GM19455 (cell line): ENCODE measurements around the gene ADAMTS18.
"Not testable (repeated sequence)": the region's sequence is repeated elsewhere in the genome, so short reads cannot be mapped to it uniquely, and the experiment has no call there.

Experiments
- ATAC-seq: cut with Tn5 transposase; IDR thresholded peaks from one replicate; pipeline ENCODE4 v1.9.1; 2021; ENCODE audit not compliant: unreplicated experiment

ADAMTS18 gene, protein sequence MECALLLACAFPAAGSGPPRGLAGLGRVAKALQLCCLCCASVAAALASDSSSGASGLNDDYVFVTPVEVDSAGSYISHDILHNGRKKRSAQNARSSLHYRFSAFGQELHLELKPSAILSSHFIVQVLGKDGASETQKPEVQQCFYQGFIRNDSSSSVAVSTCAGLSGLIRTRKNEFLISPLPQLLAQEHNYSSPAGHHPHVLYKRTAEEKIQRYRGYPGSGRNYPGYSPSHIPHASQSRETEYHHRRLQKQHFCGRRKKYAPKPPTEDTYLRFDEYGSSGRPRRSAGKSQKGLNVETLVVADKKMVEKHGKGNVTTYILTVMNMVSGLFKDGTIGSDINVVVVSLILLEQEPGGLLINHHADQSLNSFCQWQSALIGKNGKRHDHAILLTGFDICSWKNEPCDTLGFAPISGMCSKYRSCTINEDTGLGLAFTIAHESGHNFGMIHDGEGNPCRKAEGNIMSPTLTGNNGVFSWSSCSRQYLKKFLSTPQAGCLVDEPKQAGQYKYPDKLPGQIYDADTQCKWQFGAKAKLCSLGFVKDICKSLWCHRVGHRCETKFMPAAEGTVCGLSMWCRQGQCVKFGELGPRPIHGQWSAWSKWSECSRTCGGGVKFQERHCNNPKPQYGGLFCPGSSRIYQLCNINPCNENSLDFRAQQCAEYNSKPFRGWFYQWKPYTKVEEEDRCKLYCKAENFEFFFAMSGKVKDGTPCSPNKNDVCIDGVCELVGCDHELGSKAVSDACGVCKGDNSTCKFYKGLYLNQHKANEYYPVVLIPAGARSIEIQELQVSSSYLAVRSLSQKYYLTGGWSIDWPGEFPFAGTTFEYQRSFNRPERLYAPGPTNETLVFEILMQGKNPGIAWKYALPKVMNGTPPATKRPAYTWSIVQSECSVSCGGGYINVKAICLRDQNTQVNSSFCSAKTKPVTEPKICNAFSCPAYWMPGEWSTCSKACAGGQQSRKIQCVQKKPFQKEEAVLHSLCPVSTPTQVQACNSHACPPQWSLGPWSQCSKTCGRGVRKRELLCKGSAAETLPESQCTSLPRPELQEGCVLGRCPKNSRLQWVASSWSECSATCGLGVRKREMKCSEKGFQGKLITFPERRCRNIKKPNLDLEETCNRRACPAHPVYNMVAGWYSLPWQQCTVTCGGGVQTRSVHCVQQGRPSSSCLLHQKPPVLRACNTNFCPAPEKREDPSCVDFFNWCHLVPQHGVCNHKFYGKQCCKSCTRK (N-terminal part only)

DNA sequence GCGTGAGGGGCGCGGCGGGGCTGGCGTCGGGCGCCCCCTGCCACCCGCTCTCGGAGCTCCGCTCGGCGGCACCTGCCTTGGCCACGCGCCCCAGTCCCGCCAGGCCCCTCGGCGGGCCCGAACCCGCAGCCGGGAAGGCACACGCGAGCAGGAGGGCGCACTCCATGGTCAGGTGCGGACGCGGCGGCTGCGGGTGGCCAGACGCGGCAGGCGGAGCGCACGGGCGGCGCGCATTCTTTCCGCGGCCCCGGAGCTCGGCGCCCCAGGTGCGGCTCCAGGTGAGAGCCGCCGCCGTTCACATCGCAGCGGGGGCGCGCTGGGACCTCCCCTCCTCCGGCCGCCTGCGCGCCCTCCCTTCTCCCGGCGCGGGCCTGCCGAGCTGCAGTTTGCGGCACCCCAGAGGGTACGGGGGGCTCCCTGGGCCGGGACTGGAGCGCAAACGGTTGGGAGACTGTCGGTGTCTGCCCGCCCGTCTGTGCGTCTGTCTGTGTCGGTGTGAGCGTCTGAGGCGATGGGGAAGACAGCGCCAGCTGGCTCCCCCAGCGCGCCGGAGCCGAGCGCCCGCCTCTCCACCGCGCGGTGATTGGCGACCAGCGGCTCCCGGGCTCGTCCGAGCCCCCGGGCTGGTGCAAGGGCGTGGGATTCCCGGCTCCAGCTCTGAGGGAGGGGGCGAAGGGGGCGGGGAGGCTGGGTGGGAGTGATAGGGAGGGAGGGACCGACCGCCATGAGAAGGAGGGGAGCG is at the start of gene ADAMTS18:
Gene ADAMTS18 (minus strand): TSS at position 505 of the 742 bp plus-strand sequence. CDS start 339 bp downstream, at position 166.
- ATAC-seq, result no peak

DNA sequence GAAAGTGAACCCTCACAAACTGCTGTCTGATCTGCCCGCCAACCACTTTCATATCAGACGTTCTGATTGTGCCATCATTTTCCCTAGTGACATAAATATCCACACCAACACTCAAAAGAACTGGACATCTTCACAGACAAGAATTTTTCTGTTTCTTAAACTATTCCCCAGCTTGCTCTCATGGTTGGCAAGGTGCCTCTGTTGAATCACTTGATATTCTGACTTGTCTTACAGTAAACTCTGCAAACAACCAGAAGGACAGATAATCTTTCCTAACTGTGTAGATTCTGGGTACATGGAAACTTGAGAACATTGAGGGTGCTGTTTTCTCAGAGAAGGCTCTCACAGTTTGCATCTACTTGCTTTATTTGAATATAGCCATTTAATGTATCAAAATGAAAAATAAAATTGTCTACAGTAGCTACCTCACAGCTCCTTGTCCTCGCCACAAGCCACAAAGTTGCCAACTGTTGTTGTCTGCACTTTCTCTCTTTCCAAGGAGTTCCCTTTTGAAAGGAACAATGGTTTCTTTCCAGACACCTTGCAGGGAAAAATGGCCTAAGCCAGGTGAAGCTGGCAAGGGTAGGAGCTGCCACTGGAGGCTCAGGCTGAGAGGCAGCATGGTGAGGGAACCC is 46.0 kb upstream of the ADAMTS18 start:
- ATAC-seq, result no peak

DNA sequence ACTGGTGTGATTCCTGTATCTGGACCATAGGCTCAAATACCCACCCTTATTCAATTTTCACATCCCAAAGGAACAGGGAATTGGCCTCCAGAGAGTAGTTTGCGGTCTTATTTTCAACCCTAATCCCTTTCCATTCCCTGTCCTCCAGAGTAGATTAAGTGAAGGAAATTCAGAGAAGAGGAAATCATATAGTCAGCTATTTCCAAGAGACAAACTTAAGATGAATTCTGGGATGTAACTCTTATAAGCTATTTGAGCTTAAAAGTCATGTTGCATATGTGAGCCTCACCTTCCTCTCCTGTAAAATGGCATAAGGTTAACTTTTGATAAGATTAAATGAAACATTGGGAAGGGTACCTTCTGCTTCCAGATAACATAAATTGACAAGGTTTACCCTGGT is 37.4 kb upstream of the ADAMTS18 start:
- ATAC-seq, result no peak

DNA sequence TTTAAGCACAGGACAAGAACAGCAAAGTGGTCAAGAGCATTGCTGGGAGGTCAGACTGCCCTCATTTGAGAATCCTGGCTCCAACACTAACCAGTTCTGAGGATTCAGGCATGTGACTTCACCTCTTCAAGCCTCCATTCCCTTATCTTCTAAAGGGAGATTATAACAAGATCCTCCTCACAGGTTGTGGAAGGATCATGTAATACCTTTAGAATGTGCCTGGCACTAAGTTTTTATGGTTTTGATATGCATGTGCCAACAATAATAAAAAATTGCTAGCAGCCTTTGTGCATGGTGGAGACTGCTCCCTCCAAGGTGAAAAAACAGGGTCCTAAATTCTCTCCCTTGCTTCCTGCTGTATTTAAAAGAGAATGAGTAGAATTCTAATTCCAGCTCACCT is 36.0 kb upstream of the ADAMTS18 start:
- ATAC-seq, result no peak

DNA sequence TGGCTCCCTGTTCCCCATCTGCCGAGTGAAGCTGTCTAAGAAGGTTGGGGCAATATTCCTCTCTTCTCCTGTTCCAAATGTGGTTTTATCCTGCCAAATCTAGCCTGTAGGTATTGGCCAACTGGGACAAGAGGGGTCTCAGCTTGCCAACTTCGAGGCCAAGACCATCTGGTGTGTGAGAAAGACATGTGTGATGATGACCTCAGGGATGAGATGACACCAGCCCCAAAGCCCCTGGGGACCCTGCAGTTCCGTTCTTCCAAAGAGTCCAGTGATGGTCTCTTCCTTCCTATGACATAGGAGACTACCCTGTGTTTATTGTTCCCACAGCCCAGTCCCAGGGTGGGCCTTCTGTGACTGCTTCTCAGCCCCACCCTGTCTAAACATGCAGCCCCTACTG is 34.8 kb upstream of the ADAMTS18 start:
- ATAC-seq, result no peak

DNA sequence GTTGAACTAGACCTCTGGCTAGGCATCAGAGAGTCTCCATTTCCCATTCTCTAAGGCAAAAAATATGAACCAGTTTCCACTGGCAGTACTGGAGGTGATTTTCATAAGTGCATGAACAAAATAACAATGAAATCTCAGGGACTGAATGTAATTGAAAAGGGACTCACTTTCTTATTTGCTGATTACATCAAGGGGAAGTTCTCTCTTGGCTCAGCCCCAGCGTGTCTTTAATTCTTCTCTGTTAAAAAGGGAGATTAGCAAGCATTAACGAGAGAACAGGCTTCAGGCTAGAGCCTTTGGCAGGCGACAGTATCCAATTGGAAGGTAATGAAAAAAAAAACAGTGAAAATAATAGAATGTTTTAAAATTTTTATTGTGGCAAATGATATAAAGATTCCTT is 34.0 kb upstream of the ADAMTS18 start:
- no peak for ATAC-seq

DNA sequence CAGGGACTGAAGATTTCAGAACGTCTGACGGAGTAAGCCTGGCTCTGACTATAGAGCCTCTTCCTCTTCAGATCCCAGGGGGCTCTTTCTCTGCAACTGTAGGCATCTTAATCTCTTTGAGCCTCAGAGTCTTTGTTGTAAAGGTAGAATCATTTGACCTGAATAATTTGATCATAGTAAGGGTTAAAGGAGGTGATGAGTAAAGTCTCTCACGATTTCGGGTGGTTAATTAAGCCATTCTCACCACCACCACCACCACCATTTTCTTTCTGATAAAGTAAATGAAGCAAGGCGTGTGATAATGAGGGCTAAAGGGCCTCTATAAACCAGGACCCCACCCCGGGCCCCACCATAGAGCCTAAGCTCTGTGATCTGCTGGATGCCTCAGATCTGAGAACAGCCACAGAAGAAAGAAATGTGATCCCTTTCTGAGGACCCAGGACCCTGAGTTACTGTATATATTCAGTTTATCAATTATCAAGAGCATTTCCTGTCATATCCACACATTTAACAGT is 33.0 kb upstream of the ADAMTS18 start:
- ATAC-seq, result no peak

DNA sequence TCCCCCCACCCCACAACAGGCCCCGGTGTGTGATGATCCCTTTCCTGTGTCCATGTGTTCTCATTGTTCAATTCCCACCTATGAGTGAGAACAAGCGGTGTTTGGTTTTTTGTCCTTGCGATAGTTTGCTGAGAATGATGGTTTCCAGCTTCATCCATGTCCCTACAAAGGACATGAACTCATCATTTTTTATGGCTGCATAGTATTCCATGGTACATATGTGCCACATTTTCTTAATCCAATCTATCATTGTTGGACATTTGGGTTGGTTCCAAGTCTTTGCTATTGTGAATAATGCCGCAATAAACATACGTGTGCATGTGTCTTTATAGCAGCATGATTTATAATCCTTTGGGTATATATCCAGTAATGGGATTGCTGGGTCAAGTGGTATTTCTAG is 28.8 kb upstream of the ADAMTS18 start:
- not testable (repeated sequence) for ATAC-seq

DNA sequence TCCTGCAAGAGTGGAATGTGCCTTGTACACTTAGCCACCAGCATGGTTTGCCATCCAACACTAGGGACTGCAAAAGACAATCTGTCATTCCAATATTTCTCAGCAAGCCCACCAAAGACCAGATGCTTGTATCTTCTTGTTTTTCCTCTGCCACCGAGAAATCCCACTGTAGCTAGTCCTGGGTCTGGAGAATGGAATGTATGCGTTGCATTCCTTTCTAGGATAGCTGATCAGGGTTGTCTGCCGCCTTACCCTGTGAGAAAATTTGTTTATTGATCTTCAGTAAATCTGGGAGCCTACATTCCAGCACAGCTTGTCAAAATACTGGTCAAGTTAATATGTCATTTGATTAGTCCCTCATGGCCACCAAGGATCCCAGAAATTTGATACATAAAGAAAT is 28.1 kb upstream of the ADAMTS18 start:
- no peak for ATAC-seq

DNA sequence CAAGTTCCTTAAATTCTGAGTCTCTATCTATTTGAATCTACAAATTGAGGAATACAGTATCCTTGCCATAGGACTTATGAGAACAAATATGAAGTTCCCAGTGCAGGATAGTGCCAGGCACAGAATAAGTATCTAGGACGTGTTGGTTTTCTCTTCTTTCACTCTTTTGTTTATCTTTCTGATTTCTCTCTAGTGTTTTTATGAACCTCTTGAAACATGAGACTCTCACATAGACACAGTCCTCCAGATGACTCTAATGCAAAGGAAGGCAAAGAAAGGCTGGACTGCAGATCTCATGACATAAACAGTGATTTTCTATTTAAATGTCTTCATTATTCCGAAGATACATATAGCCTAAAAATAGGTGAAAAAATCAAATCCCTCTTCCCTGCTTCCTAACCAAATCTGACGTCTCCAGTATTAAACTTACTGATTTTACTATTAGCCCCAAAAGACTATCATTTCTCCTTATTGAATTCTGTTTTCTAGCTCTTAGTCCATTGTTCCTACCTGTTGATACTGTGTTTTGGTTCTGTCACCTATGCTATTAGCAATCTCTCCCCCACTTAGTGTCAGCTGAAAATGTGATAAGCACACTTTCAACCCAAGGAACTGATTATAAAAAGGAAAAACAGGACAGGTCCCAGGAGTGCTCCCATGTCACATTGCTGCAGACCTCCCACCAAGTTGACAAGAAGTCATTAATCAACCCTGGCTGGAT is 24.9 kb upstream of the ADAMTS18 start:
- ATAC-seq, result no peak

DNA sequence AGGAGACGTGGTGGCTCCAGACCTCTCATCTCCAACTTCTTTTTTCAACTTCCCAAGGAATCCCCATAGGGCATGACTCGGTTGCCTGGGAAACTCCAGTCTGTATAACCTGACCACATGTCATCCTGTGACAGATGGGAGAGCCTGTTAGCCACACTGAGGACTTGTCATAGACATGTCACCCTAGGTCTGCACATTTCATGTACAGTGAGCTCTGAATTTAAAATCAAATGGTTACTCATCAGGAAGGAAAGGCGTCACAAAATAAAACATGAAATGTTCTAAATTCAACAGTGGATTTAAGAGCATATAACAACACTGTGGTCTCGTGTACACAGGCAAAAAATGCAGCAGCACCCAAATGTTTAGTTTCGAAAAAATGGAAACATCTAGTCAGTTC is 22.2 kb upstream of the ADAMTS18 start:
- ATAC-seq, result no peak

DNA sequence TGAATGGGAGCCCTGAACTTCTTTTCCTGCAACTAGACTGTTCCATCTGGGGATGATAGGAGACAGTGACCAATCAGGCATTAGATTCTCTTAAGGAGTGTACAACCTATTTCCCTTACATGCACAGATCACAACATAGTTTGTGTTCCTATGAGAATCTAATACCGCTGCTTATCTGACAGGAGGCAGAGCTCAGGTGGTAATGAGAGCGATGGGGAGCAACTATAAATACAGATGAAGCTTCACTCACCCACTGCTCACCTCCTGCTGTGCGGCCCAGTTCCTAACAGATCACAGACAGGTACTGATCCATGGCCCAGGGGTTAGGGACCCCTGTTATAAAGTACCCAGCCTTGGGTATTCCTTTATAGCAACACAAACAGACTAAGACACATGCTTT is 17.4 kb upstream of the ADAMTS18 start:
- no peak for ATAC-seq

DNA sequence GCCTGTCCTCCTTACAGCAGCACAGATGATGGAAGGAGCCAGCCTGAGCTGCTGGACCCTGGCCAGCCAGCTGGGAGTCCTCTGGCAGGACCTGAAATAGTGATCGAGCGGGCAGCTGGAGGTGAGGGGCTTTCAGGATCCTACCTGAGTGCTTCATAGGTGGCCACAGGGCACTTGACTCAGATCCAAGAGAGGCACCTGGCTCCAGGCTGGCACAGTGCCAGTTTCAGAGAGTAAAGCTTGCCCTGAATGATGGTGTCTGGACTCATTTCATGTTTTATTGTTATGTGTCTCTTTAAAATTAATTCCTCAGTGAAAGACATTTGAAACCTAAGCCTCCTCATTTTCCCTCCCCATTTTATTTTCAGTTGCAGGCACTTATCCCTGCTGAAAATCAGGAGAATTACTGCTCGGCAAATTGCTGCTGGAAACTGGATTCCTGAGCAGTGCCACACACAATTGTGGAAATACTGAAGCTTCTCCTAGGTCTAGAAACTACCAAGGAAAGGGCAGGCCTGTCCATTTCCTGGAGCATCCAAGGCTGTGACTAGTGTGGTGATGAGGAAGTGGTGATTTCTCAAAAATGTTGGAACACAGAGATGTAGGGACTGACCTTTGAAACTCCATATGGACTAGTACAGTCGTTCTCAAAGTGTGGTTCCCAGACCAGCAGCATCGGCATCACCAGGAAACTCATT is 16.1 kb upstream of the ADAMTS18 start:
- no peak for ATAC-seq

DNA sequence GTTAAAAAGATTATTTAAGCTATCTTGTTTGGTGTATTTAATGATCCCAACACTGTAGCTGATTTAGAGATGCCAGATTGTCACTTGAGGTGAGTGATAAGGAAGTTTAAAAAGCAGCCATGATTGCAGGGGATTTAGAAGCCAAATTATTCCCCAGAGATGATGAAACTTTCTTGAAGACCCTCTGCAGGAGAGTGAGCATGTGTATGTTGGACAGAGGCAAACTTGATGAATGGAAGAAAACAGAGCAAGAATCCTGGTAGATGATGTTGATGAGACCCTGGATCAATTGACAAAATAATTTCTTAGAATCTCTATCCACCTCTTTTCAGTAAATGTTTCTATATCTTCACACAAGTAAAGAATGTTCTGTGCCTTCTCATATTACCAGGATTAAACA is 14.4 kb upstream of the ADAMTS18 start:
- no peak for ATAC-seq

DNA sequence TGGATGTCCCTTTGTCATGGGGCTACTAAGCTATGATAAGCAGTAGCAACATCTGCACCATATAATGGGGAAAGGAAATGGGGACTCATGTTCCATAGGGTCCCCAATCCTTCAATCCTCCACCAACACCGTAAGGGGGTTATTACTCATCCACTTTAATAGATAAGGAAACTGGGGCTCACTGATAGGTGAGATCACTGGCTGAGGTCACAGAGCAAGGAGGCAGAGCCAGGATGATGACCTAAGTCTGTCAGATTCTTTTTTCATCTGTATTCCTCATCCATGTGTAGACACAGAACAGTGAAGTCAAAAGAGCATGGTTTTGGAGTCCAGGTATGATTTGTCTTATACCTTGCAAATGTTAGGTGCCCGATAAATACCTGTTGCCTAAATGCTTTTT is 10.5 kb upstream of the ADAMTS18 start:
- ATAC-seq, result no peak

DNA sequence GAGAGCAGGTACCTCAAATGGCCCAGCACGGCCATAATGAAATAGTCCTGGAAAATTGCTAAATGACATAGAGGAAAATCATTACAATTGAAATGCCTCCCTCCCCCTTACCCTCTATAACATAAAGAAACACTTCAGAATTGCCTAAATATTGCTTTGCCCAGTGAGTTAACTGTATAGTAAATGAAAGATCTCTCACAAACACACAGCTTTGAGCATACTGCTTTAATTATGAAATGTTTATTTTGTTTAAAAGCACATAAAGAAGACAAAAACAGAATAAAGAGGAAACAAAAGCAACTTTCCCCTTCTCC is 9.3 kb upstream of the ADAMTS18 start:
- no peak for ATAC-seq

DNA sequence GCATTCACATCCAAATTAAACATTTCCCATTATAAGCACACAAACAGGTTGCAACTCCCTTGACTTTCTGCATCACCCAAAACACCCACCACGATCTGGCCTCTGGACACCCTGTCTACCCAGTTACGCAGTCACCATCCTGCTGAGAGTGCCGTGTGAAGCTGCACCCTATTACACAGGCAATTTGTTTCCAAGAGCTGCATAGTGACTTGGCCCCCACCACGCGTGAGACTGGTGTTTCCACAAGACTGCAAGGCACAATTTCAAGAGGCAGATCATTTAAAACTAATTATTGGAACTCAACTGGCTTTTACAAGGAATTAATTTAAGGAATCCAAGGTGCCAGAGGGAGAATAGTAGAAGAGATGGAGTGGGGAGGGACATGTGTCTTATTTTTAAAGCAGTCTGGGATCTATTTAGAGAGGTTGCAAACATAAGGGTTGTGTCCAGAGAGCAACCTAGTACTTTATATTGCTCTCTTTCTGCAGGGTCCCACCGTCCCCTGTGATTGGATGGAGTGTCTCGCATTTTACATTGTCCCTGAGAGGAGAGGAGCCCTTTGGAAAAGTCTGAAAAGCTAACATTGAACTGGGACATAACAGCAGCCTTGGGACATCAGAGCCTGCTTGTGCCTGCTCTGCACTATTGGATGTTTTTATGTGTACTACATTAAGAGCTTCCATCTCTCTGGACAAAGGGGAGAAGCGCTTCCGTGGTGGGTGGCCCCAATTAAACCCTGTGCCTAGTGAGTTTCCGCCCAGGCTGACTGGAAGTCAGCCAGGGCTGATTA is 8.7 kb upstream of the ADAMTS18 start:
- ATAC-seq, result no peak

DNA sequence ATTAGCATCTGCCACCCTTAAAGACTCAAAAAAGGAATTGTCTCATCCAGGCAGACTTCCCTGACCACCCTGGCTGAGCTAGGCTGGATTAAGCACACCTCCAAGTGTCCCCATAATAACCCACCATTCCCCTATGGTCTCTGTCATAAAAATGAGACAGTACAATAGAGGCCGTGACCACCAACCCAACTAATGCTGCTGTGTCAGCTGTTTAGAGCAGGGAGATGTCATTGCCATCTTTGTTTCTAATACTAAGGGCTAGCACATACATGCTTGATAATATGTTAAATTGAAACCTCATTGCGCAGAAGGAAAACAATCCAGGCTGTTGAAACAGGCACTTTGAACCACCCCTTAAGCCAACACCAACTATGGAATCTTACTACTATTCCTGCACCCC is 7.2 kb upstream of the ADAMTS18 start:
- no peak for ATAC-seq
